IPS DF 4.7 (cell line): ENCODE measurements around the gene ERBB4.
"Not testable (repeated sequence)": the region's sequence is repeated elsewhere in the genome, so short reads cannot be mapped to it uniquely, and the experiment has no call there.

Experiments used
- DNase-seq: peaks from one replicate; pipeline ENCODE4 v3.0.0-alpha.2; 2013; ENCODE audit warnings: low spot score; ENCODE audit errors: extremely low read depth

ERBB4 gene

DNA sequence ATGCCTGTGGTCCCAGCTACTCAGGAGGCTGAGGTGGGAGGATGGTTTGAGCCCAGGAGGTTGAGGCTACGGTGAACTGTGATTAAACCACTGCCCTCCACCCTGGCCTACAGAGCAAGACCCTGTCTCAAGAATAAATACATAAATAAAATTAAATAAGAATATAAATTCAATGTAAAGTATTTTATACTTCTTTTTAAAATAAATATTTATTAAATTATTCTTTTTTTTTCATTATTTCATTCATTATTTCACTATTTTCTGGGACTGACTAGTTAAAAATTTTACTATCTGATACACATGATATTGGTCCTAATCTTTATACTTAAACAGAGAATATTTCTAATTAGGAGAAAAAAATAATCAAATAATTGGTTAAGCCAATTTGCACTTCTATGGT, 917.6 kb downstream of the ERBB4 start:
- no peak for DNase-seq

DNA sequence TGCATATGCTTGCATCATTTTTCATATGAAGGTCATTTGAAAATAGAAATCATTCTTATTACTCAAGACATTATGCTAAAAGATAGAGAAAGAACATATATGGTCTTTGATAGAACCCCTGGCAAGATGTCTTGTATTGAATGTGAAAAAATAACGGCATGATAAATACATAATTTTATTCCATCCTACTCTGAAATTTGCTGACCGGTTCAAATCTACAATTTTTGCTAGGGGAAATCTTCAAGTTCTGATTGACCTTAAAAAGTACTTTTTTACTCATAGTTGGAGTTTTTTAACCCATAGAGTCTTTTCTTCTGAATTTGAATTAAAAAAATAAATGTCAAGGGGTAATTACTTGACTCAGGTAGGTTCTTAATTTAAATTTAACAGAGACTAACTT, 920.8 kb downstream of the ERBB4 start:
- DNase-seq, result no peak

DNA sequence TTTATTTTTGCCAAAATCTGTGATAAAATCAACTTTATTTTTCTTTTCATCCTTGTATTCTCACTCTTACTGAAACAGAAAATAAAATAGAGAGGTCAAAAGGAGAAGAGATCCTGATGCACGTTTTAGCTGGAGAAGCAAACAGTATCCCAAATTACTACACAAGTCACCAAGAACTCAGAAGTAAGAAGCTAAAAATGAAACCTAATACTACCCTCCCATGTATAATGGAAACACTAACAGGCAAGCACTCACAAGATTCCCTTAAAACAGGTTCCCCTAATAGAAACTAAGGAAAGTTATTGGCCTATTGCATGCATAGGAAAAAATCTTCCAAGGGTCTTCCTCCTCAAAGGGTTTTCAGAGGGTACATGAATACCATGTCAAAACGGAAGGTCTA, 927.0 kb downstream of the ERBB4 start:
- DNase-seq, result no peak

DNA sequence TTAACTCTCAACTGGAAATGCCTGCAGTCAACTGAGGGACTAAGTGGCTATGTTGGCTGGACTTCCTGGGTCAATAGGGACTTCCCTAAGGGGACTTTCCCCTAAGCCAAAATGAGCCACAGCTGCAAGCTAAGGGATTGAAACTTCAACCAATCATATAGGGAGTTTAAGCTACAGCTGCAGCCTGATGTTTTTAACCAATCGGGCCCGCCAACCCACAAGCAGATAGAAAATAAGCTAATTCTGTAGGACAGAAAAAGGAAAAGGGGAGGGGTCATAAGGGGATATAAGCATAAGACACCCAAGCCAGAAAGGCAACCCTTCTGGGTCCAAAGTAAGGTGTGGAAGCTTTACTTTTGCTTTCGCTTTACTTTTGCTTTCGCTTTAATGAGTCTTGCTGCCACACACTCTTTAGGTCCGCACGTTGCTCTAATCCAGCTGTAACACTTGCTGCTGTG, 927.5 kb downstream of the ERBB4 start:
- no peak for DNase-seq

DNA sequence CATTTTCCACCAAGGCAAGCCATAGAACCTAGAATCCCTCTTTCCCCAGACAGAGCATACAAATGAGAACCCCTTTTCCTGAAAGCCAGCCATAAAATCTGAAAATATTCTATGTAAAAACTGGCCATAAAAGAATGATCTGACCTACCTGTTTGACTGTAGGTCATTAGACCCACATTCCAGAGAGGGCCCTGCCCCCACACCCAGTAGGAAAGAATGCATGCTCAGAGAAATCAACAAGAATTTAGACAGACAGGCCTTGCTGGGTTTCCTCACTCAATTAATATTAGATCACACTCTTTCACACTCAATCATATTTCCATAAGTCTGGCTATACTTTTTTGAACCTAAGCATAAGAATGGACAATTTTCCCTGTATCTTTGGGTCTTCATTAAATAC, 929.5 kb downstream of the ERBB4 start:
- DNase-seq, result no peak

DNA sequence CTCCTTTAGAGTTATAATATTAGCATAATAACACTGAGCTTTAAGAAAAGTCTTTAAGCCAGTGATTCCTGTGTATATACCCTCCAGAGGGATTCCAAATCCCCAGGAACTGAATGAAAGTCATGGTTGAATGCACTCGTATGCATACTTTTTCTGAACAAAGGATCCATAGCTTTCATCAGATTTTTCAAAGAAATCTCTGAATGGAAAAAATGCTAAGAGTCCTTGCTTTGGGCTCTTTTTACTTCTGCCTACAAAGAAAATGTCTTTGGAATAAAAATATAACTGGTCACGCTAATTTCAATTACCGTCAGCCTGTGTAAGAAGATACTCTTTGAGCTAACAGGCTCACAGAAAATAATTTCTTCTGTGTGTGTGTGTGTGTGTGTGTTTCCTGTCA, 939.5 kb downstream of the ERBB4 start:
- DNase-seq, result no peak

DNA sequence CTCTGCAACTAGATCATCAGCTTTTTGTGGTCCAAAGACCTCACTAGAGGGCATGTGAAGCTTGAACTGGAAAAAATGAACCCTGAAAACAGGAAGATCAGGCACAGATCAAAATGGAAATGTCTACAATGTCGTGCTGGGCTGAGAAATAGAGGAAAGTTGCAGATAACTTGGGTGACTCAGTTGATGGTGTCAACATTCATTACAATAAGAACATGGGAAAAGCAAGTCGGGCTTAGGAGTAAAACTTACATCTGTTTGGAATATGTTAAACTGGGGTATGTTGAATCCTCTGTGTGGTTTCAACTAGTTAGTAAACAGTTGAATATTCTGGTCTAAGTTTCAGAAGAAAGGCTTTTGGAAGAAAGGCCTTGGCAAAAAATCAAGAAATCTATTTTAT, 940.4 kb downstream of the ERBB4 start:
- no peak for DNase-seq

DNA sequence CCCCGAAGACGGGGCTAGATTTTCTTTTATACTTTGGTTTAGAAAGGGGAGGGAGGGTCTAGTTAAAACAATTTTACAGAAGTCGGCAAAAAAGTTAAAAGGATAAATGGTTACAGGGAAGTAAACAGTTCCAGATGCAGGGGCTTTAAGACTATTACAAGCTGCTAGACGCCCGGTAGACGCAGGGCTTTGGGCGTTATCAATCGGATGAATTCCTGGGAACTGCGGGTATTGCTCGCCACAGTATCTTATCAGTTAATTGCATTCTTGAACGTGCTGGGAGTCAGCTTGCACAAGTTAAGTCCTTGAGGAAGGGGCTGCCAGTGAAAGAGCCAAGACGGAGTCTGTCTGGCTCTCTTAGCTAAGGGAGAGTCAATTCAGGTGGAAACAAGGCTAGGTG, 946.6 kb downstream of the ERBB4 start:
- not testable (repeated sequence) for DNase-seq

DNA sequence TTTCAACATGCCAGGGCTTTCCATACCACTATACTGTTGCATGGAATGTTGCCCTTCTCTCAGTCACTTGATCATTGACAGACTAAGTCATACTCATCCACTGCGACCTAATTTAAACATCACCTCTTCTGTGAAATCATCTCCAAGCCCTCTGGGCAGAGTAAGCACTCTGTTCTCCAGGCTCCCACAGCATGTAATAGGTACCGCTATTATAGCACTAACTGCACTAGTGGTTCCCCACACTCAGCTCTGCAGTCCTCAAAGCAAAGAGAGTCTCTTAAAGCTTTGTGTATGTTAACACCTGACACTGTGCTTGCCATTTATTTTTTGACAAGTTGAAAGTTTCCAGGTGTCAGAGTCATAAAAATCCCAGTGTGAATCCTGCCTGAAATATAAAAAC, 947.2 kb downstream of the ERBB4 start:
- DNase-seq, result no peak

DNA sequence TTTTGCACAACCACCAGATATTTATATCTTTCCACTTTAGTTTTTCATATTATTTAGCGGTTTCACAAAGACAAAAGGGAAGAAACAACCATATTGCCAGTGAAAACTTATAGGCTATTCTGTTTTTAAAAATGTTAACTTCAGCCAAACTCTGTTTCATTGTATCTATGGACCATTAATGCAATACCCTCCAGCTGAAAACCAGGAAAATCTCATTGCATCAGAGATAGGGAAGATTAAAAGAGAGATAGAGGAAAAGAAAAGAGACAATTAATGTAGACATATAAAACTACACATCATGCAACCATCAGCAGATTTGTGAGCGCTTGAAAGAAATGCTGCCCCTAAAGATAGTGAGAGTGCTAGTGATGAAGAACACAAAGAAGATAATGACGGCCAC, 970.2 kb downstream of the ERBB4 start:
- no peak for DNase-seq

DNA sequence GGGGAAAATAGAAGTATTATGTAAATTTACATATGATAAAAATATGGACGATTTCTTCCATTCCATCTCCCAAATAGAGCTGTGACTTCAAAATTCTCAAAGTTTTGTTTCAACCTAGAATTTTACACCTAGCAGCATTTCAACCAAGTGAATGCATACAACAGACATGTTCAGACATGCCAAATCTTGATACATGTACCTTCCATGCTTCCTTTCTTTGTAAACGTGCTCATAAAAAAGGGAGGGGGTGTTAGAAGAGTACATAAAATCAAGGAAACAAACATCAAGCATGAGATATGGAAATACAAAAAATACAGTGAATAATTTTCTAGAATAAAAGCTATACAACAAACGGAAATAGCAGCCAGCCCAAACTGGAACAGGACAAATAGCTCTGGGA, 974.2 kb downstream of the ERBB4 start:
- DNase-seq, result no peak

DNA sequence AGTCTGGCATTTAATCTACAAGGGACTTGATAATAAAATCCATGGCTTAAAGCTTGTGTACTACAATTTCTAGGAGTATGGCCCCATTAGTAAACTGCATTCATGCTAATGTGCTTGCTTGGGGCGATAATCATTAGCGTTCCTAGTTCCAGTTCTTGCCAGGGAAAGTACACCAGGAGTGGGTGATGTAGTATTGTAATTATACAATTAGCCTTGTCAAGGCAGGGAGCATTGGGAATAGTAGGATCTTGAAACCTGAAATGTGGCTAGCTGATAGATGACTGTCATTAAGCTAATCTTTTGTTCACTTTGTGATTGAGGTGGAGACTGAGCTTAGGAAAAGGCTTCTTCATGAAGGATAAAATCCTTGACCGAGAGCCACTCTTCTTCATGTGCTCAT, 993.0 kb downstream of the ERBB4 start:
- DNase-seq, result no peak

DNA sequence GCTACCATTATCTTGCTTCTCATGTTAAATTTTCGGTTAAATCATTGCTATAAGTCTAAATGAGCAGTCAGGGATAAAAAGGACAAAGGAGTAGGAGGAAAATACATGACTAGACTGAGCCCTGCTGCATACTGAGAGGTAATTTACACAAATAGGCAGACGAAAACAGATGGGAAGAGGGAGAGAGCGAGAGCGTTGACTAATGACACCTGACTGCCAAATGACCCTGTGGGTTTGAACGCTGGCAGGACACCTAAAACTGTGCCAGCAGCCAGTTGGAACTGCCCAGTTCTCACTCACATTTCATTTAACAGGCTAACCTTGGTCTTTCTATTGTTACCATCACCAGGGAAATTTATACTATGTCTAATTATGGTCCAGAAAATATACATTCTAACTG, 1004.0 kb downstream of the ERBB4 start:
- no peak for DNase-seq

DNA sequence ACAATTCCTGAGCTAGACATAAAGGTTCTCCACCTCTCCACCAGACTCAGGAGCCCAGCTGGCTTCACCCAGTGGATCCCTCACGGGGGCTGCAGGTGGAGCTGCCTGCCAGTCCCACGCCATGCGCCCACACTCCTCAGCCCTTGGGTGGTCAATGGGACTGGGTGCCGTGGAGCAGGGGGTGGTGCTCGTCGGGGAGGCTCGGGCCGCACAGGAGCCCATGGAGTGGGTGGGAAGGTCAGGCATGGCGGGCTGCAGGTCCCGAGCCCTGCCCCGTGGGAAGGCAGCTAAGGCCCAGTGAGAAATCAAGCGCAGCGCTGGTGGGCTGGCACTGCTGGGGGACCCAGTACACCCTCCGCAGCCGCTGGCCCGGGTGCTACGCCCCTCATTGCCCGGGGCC, 1014.4 kb downstream of the ERBB4 start:
- not testable (repeated sequence) for DNase-seq

DNA sequence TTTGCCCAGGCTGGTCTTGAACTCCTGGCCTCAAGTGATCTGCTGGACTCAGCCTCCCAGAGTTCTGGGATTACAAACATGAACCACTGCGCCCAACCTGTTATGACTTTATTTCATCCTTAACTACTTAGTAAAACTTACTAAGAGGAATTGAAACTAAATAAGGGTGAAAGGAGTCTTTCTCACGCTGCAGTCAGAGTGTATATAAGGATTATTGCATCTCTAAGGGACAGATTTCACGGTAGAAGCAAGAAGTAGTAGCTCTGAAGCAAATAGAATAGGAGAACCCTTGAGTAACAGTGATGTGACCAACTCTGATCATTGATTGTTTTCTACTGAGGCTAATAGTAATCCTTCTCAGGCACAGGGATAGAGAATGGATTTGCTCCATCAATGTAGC, 1022.1 kb downstream of the ERBB4 start:
- no peak for DNase-seq

DNA sequence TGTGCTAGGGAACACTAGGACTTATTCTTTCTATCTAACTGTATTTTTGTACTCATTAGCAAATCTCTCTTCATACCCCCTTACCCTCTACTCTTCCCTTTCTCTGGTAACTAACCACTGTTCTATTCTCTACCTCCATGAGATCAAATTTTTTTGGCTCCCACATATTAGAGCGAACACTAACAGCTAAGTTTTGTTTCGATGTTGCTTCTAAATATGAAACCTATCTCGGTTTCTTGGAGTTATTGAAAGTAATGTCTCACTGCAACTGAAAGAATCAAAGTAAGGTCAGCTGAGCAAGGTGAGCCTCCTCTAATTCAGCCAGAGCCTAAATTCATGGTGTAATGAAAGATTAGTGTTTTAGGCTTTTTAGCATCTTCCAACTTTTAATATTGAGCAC, 1024.6 kb downstream of the ERBB4 start:
- DNase-seq, result no peak

DNA sequence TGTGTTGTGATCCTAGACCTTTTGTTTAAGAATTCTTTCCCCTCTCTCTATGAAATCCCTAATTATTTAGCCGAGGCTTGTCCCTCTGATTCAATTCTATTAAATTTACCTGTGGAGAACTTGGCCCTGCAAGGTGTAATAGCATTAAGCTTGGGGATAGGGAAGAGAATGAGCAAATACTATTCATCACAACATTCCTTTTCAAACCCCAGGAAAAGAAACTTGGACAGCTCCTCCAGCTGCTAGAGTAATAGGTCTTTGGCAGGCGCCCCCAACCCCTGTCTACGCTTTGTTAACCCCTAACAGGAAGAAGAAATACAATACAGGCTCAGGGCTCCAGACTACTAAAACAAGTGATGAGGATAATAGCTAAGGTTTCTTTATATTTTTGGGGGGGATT, 1025.2 kb downstream of the ERBB4 start:
- no peak for DNase-seq

DNA sequence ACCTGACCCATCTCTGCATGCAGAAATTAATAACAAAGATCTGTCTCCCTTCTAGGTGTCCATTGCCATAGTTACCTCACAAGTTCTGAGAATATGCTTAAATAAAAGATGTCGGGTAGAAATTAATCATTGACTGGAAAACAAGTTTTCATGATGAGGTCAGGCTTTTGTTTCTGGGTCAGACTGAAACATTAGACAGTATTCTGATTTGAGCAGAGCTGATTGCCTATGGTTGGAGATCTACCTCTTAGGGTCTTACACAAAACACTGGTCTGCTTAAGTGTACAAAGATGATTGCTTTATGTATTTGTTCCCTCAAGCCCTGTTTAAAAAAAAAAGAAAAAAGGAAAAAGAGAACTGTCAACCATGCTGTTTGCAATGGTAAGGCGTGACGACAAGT, 1025.8 kb downstream of the ERBB4 start:
- no peak for DNase-seq

DNA sequence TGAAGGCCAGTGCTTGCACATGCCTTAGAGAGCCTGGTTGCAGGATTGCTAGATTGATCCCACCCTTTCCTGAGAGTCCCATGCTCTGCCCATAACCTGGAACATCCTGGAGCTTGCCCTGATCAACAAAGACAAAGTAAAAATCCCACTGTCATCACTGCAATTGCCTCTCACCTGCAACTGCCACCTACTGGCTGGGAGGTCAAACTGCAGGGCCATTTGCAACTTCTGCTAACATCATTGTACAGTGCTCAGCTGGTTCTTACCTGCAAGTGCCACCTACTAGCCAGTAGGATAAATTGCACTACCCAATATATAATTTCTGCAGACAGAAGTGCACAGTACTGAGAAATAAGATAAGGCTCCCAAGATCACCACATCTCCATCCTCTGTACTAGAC, 1034.7 kb downstream of the ERBB4 start:
- DNase-seq, result no peak

DNA sequence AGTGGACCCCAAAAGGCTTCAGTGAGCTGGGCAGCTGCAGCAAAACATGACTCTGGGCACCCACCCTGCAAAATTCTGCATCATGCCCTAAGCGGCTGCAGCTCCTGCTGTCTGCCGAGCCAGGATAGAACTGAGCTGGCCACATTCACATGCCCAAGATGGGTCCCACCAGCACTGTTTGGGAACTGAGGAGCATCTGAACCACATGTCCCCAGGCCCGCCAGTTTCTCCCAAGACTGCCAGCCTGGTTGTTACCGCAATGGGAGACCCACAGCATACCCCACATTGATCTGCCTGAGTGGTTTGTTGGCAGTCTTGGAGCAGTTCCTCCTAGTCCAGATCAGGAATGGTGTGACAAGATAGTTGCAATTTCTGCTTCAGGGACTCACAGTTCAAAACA, 1035.4 kb downstream of the ERBB4 start:
- DNase-seq, result no peak

DNA sequence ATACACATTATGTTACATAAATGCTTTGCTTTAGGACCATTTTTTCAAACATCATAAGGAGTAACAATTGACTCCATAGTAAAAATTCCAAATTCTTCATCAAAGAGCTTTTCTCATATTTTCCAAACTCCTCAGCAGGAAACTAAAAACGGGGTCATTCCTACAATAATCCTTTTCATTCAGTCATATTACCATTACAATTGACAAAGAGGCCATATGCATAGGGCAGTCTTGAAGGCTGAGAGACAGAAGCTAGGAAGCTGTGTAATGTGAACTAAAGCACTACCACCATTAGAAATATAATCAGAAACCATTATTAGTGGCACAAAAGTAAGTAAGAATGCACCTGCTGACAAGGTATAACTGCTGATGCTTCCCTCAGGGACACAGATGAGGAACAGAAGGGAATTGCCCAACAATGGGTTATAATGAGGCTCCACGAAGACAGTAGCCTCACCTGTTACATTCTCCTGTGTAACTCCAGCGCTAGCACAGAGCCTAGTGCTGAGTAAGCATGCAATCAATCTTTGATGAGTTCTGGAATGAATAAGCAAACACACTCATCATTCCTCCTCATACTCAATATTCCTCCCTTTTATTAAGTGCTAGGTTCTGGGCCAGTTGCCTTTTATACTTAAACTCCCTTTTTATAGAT, 1039.9 kb downstream of the ERBB4 start:
- DNase-seq, result no peak

DNA sequence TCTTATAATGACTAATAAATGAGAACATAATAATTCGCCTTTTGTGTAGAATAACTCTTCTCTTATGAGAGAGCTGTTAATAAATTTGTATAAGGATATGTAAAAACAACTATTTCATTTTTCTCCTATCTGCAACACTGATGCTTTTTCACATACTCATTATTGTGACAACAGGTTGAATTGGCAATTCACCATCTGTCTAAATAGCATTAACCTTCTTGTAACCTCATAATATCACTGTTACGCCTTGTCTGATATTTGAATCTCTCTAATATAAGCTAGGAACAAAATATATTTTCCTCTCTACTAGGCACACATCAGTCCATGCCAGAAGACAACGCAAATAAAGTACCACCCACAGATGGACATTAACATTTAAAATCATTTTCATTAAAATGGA, 1043.3 kb downstream of the ERBB4 start:
- no peak for DNase-seq

DNA sequence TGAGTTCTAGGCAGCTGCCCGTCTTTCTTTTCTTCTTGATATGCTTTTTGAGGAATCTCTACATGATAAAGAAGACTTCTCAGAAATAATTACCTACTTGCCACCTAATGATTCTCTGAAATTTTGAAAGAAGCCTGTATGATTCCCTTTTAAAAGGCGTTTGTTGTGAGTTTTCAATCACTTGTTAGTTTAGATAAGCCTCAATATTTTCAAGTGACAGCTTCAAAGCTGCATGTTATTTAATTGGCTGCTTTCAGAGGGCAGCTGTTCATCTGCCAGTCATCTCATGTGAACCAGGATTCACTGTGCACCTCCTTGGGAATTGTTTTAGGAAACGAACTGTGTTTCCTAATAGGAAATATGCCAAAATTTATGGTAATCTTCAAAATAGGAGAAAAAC, 1044.1 kb downstream of the ERBB4 start:
- DNase-seq, result no peak

DNA sequence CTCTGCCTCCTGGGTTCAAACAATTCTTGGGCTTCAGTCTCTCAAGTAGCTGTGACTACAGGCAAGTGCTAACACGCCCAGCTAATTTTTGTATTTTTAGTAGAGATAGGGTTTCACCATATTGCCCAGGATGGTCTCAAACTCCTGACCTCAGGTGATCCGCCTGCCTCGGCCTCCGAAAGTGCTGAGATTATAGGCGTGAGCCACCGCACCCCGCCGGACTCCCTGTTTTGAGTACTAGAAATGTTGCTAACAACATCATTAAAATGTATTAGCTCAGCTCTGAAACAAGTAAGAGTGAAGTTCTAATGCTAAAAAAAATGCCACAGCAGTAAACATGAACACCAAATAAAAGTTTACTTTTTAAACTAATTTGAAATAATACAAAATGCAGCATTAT, 1044.5 kb downstream of the ERBB4 start:
- DNase-seq, result no peak
